Chondrocyte (in vitro differentiated cells): ENCODE results near the gene FAM76A. TPM values are rescaled to one million over a fixed set of nuclear protein-coding genes. Genes with fewer than 3 reads are reported as not detected.

Source experiments
- DNase-seq: peaks from one replicate; pipeline ENCODE4 v3.0.0; 2021; ENCODE audit warnings: mixed read lengths, low spot score
- H3K27ac Mint-ChIP-seq: one replicate; pipeline ENCODE4 v1.8.0; 2021; ENCODE audit warnings: mild to moderate bottlenecking, moderate library complexity, mixed read lengths; ENCODE audit not compliant: unreplicated experiment
- H3K27me3 Mint-ChIP-seq: 2 replicates; pipeline ENCODE4 v1.8.0; 2021; ENCODE audit warnings: low read depth, mixed read lengths
- H3K36me3 Mint-ChIP-seq: 2 replicates; pipeline ENCODE4 v1.8.0; 2021; ENCODE audit warnings: low read depth, mixed read lengths
- H3K4me1 Mint-ChIP-seq: 2 replicates; pipeline ENCODE4 v1.8.0; 2021; ENCODE audit warnings: low read depth, mild to moderate bottlenecking, mixed read lengths
- H3K4me3 Mint-ChIP-seq: one replicate; pipeline ENCODE4 v1.8.0; 2021; ENCODE audit warnings: mild to moderate bottlenecking, moderate library complexity, mixed read lengths; ENCODE audit not compliant: unreplicated experiment
- H3K9me3 Mint-ChIP-seq: 2 replicates; pipeline ENCODE4 v1.8.0; 2021; ENCODE audit warnings: low read depth, mixed read lengths
- CTCF ChIP-seq: fragments of 200-600 bp; sonication (generic); IDR thresholded peaks from 2 replicates; pipeline ENCODE4 v1.5.0; 2021; ENCODE audit warnings: antibody characterized with exemption, mild to moderate bottlenecking, moderate library complexity
- total RNA-seq: library from RNA; stranded (reverse); gene quantifications from 3 replicates; pipeline ENCODE4 v1.2.1, GENCODE V29; 2021

FAM76A gene
- total RNA-seq, 1 donor from 2014 or later, result 13.6 TPM

DNA sequence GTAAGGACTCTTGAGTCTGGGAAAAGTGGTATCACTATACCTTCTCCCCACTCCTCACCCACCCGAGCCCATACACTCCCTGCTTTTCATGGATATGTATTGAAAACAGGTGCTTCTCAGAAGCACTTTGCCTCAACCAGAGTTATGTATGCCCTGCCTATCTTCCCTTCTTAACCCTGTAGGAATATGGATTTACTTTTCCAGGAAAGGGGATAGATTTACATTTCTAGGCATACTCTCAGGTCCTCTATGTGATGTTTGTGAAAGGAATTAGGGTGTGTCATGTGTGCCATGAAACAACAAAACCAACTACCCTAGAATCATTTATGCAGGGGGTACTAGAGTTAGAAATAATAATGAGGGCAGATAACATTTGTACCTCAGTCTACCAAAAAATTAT is 36.3 kb downstream of the FAM76A start:
- no peak for DNase-seq
- H3K9me3 Mint-ChIP-seq, result no peaks in the 10 kb centered on the region
- no peaks in the 10 kb centered on the region for H3K27me3 Mint-ChIP-seq
- no peak overlapping the region for H3K4me3 Mint-ChIP-seq
- no peaks in the 10 kb centered on the region for H3K4me1 Mint-ChIP-seq
- TF ChIP-seq CTCF, result no peak
- peaks cover 13% of the 10 kb centered on the region for H3K36me3 Mint-ChIP-seq
- H3K27ac Mint-ChIP-seq, result no peak overlapping the region

GRCh38 chr1:27763358-27763757 is 37.6 kb downstream of the FAM76A start:
- DNase-seq, result no peak
- no peak for TF ChIP-seq CTCF
- no peak overlapping the region for H3K27ac Mint-ChIP-seq
- no peaks in the 10 kb centered on the region for H3K4me1 Mint-ChIP-seq
- no peaks in the 10 kb centered on the region for H3K27me3 Mint-ChIP-seq
- no peaks in the 10 kb centered on the region for H3K9me3 Mint-ChIP-seq
- peaks cover 9% of the 10 kb centered on the region for H3K36me3 Mint-ChIP-seq
- H3K4me3 Mint-ChIP-seq, result no peak overlapping the region

- no peaks in the 10 kb centered on the region for H3K9me3 Mint-ChIP-seq
- H3K4me3 Mint-ChIP-seq, result no peak overlapping the region
- DNase-seq, result no peak
- H3K36me3 Mint-ChIP-seq, result no peaks in the 10 kb centered on the region
- peaks cover 20% of the 10 kb centered on the region for H3K4me1 Mint-ChIP-seq
- no peak for TF ChIP-seq CTCF
- no peaks in the 10 kb centered on the region for H3K27me3 Mint-ChIP-seq
- no peak overlapping the region for H3K27ac Mint-ChIP-seq
These were observed 44.6 kb downstream of the FAM76A start for GRCh38 chr1:27770293-27770830.

DNA sequence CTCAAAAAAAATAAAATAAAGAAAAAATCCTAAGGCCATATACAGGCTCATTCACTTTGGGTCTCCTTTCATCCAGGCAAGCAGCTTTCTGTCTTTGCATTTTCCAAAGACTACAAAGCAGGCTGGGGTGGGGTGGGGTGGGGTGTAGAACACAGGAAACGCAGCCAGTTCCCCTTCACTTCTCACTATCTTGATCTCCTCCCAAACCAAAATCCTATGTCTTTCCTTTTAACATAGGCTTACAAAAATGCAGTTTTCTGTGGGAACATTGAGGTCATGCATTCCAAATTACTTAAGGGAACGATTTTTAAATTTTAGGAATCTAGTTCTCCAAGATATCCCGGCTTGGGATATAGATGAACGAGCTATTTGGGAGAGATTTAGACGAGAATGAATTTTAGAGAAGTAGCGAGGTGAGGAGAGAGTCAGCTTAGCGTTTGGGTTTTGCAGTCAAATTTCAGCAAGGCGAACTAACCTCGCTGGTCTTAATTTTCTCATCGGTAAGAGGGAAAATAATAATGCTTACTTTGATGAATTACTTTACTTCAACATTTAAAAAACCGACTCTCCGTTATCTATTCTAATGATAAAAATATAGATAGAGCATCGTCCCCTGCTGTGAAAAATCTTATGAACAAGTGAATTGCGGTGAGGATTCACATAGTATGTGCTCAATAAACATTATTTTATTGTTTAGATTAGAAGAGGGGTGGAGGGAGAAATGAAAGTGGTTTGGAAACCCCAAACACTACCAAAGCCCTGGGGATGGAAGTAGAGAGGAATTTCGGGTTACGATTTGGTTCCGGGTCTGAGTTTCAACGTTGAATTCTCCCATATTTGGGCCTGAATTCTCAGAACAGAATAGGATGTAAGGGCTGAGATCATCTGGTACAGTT is 46.5 kb downstream of the FAM76A start:
- no peak for DNase-seq
- TF ChIP-seq CTCF, result no peak
- H3K4me1 Mint-ChIP-seq, result peaks cover 33% of the 10 kb centered on the region
- H3K27me3 Mint-ChIP-seq, result no peaks in the 10 kb centered on the region
- H3K9me3 Mint-ChIP-seq, result no peaks in the 10 kb centered on the region
- H3K36me3 Mint-ChIP-seq, result peaks cover 7% of the 10 kb centered on the region
- peak overlapping the region; percentile 95 for H3K4me3 Mint-ChIP-seq
- peak overlapping the region; percentile 94 for H3K27ac Mint-ChIP-seq

DNA sequence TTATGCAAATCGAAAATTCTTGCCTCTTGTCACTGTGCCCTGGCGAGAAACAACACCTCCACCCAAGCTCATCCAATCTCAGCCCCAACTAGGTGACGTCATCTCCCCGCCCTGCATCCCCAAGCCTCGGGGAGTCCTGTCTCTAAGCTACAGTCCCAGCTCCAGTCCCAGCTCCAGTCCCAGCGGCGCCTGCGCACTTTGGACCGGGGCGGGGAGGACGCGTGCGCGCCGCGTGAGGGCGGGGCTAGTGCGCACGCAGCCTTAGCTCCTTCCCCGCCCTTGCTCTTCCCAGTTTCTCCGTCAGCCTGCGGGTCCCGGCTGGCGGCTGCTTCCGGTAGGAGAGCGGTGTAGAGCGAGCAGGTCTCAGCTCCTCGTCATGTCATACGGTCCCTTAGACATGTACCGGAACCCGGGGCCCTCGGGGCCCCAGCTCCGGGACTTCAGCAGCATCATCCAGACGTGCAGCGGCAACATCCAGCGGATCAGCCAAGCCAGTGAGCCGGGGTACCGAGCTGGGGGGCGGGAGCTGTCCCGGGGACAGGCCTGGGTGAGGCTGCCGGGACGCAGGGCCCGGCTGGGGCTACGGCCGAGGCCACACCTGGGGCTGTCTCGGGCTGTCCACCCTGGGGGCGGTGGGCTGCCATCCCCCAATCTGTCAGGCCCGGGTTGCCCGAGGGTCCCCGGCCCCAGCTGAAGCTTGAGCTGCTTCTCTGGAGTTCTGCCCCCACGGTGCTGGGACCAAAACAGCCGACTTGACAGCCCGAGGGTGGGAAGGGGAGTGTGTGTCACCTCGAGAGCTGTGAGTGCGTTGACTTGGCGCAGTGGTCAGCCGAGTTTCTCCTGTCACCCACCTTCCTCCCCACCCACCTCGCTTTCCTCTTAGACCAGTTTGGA is 47.4 kb downstream of the FAM76A start, which contains the start of gene STX12:
STX12 (plus strand) TSS at position 288 of the 894 bp plus-strand sequence; CDS start at position 377, 89 bp downstream.
- H3K4me3 Mint-ChIP-seq, result peak within 1 kb of the TSS; percentile 95
- peaks cover 33% of the 10 kb centered on the region for H3K4me1 Mint-ChIP-seq
- H3K9me3 Mint-ChIP-seq, result no peaks in the 10 kb centered on the region
- H3K36me3 Mint-ChIP-seq, result peaks cover 7% of the 10 kb centered on the region
- peak; percentile 97 for DNase-seq
- H3K27me3 Mint-ChIP-seq, result no peaks in the 10 kb centered on the region
- H3K27ac Mint-ChIP-seq, result peak within 1 kb of the TSS; percentile 94
- peak; percentile 7 for TF ChIP-seq CTCF
